Measurements from ENCODE around the gene PCDHA7. TPM values are rescaled to one million over a fixed set of nuclear protein-coding genes. Genes with fewer than 3 reads are reported as not detected.

Gene PCDHA7
- total RNA-seq, 2 experiments from 2014 or later = not detected

GRCh38 chr5:140875085-140876065 lies 41.3 kb downstream of the PCDHA7 start, which contains the start of gene PCDHA12:
Gene PCDHA12 (plus strand): TSS chr5:140875308. CDS start chr5:140875473, 165 bp downstream.

GRCh38 chr5:140881889-140882590 lies 48.0 kb downstream of the PCDHA7 start, which contains the start of gene PCDHA13:
Gene PCDHA13 (plus strand): TSS chr5:140882124. CDS start chr5:140882269, 145 bp downstream.

Other genes starting within 250 kb of the PCDHA7 start
- gene CD14, start 201.1 kb upstream of the PCDHA7 start, total RNA-seq = under 1 TPM; 0.66 to 0.77 TPM
- gene TMCO6, start 194.8 kb upstream of the PCDHA7 start, total RNA-seq = 10 to 100 TPM; 35.5 to 38.1 TPM
- gene NDUFA2, start 186.6 kb upstream of the PCDHA7 start, total RNA-seq = 10 to 100 TPM; 70.9 to 72.6 TPM
- gene IK, start 186.4 kb upstream of the PCDHA7 start, total RNA-seq = 100 to 1,000 TPM; 118 to 121 TPM
- gene WDR55, start 169.4 kb upstream of the PCDHA7 start, total RNA-seq = 10 to 100 TPM; 34.2 to 34.7 TPM
- gene DND1, start 160.7 kb upstream of the PCDHA7 start, total RNA-seq = 1 to 10 TPM; 2.5 to 2.9 TPM
- gene HARS1, start 142.9 kb upstream of the PCDHA7 start, total RNA-seq = 10 to 100 TPM; 69.7 to 74.2 TPM
- gene HARS2, start 142.8 kb upstream of the PCDHA7 start, total RNA-seq = 10 to 100 TPM; 32.3 to 35.3 TPM
- 10 to 100 TPM; 56.1 to 56.9 TPM for gene ZMAT2, start 133.8 kb upstream of the PCDHA7 start, total RNA-seq
- not detected for gene PCDHA1, start 48.1 kb upstream of the PCDHA7 start, total RNA-seq
- gene PCDHA2, start 39.4 kb upstream of the PCDHA7 start, total RNA-seq = not detected
- gene PCDHA3, start 33.2 kb upstream of the PCDHA7 start, total RNA-seq = not detected
- not detected for gene PCDHA4, start 27.2 kb upstream of the PCDHA7 start, total RNA-seq
- not detected for gene PCDHA5, start 12.7 kb upstream of the PCDHA7 start, total RNA-seq
- gene PCDHA6, start 6.3 kb upstream of the PCDHA7 start, total RNA-seq = not detected
- gene PCDHA8, start 6.9 kb downstream of the PCDHA7 start, total RNA-seq = not detected
- not detected for gene PCDHA9, start 14.1 kb downstream of the PCDHA7 start, total RNA-seq
- gene PCDHA10, start 21.6 kb downstream of the PCDHA7 start, total RNA-seq = not detected
- gene PCDHA11, start 34.7 kb downstream of the PCDHA7 start, total RNA-seq = not detected
- gene PCDHA12, start 41.0 kb downstream of the PCDHA7 start, total RNA-seq = not detected
- not detected for gene PCDHA13, start 47.9 kb downstream of the PCDHA7 start, total RNA-seq
- not detected for gene PCDHAC1, start 92.0 kb downstream of the PCDHA7 start, total RNA-seq
- not detected for gene PCDHAC2, start 132.2 kb downstream of the PCDHA7 start, total RNA-seq
- not detected for gene PCDHB1, start 217.1 kb downstream of the PCDHA7 start, total RNA-seq